Measurements from ENCODE around the gene FREM2. TPM values are rescaled to one million over a fixed set of nuclear protein-coding genes. Genes with fewer than 3 reads are reported as not detected.

FREM2 gene
- total RNA-seq, 3 donors from 2014 or later (not counting 1 experiment from before 2014, with no cell fraction given): not detected

- Mint-ChIP-seq H3K27ac (no peak overlapping the region), H3K9me3 (peaks cover 0 to 2% of the 10 kb centered on the region in 2 donors), H3K4me3 (no peak overlapping the region), H3K4me1 (no peaks in the 10 kb centered on the region), H3K27me3 (ENCODE audit: low read depth in 2 of 2) (no peaks in the 10 kb centered on the region), H3K36me3 (no peaks in the 10 kb centered on the region)
- no peaks in the 10 kb centered on the region for H3K4me1 ChIP-seq (ENCODE audit: control insufficient read depth, insufficient read depth, low read length)
- TF ChIP-seq CTCF (IDR thresholded peaks at IDR 0.05): no peak
- no peaks in the 10 kb centered on the region for H3K27me3 ChIP-seq (ENCODE audit: control insufficient read depth, insufficient read depth, low read length)
- no peaks in the 10 kb centered on the region for H3K36me3 ChIP-seq (ENCODE audit: control insufficient read depth, insufficient read depth, low read length)
- DNase-seq (no peak), ATAC-seq (no peak)
- 78% methylated on average over 2 of the region's 2 CpGs for WGBS (ENCODE audit: insufficient coverage)
- H3K4me3 ChIP-seq (ENCODE audit: low read length): no peak overlapping the region
- no peak overlapping the region for H3K27ac ChIP-seq (ENCODE audit: low read length)
- intact Hi-C loops (cut with micrococcal nuclease): no loop called here
- H3K9me3 ChIP-seq (ENCODE audit: control insufficient read depth, insufficient read depth, low read length): no peaks in the 10 kb centered on the region
These were observed 211.6 kb downstream of the FREM2 start for GRCh38 chr13:38898481-38898880.

GRCh38 chr13:38899571-38899970, 212.7 kb downstream of the FREM2 start:
- Histone ChIP-seq H3K27me3 (ENCODE audit: control insufficient read depth, insufficient read depth, low read length) (no peaks in the 10 kb centered on the region), H3K4me1 (ENCODE audit: control insufficient read depth, insufficient read depth, low read length) (no peaks in the 10 kb centered on the region), H3K36me3 (ENCODE audit: control insufficient read depth, insufficient read depth, low read length) (no peaks in the 10 kb centered on the region), H3K9me3 (ENCODE audit: control insufficient read depth, insufficient read depth, low read length) (no peaks in the 10 kb centered on the region), H3K4me3 (ENCODE audit: low read length) (no peak overlapping the region), H3K27ac (ENCODE audit: low read length) (no peak overlapping the region)
- peaks cover 0 to 2% of the 10 kb centered on the region in 2 donors for H3K9me3 Mint-ChIP-seq
- no peaks in the 10 kb centered on the region for H3K36me3 Mint-ChIP-seq
- TF ChIP-seq CTCF (IDR thresholded peaks at IDR 0.05): no peak
- no peak for DNase-seq
- H3K27ac Mint-ChIP-seq: no peak overlapping the region
- ATAC-seq: no peak
- 81% methylated on average over 4 of the region's 4 CpGs for WGBS (ENCODE audit: insufficient coverage)
- no peaks in the 10 kb centered on the region for H3K4me1 Mint-ChIP-seq
- H3K27me3 Mint-ChIP-seq (ENCODE audit: low read depth in 2 of 2): no peaks in the 10 kb centered on the region
- intact Hi-C loops (cut with micrococcal nuclease): no loop called here
- no peak overlapping the region for H3K4me3 Mint-ChIP-seq

GRCh38 chr13:38900188-38900587, 213.3 kb downstream of the FREM2 start:
- no peaks in the 10 kb centered on the region for H3K27me3 Mint-ChIP-seq (ENCODE audit: low read depth in 2 of 2)
- no peaks in the 10 kb centered on the region for H3K4me1 ChIP-seq (ENCODE audit: control insufficient read depth, insufficient read depth, low read length)
- H3K4me3 Mint-ChIP-seq: no peak overlapping the region
- 67% methylated on average over 3 of the region's 3 CpGs for WGBS (ENCODE audit: insufficient coverage)
- intact Hi-C loops (cut with micrococcal nuclease): no loop called here
- H3K27ac ChIP-seq (ENCODE audit: low read length): no peak overlapping the region
- H3K27ac Mint-ChIP-seq: no peak overlapping the region
- no peak for ATAC-seq
- no peak for TF ChIP-seq CTCF (IDR thresholded peaks at IDR 0.05)
- H3K4me3 ChIP-seq (ENCODE audit: low read length): no peak overlapping the region
- H3K36me3 ChIP-seq (ENCODE audit: control insufficient read depth, insufficient read depth, low read length): no peaks in the 10 kb centered on the region
- no peaks in the 10 kb centered on the region for H3K36me3 Mint-ChIP-seq
- no peaks in the 10 kb centered on the region for H3K9me3 ChIP-seq (ENCODE audit: control insufficient read depth, insufficient read depth, low read length)
- H3K9me3 Mint-ChIP-seq: peaks cover 0 to 2% of the 10 kb centered on the region in 2 donors
- no peaks in the 10 kb centered on the region for H3K27me3 ChIP-seq (ENCODE audit: control insufficient read depth, insufficient read depth, low read length)
- H3K4me1 Mint-ChIP-seq: no peaks in the 10 kb centered on the region
- DNase-seq: no peak

- H3K9me3 Mint-ChIP-seq: peaks cover 0 to 4% of the 10 kb centered on the region in 2 donors
- no peaks in the 10 kb centered on the region for H3K9me3 ChIP-seq (ENCODE audit: control insufficient read depth, insufficient read depth, low read length)
- no peaks in the 10 kb centered on the region for H3K27me3 ChIP-seq (ENCODE audit: control insufficient read depth, insufficient read depth, low read length)
- no peak for ATAC-seq
- H3K36me3 Mint-ChIP-seq: no peaks in the 10 kb centered on the region
- H3K4me1 ChIP-seq (ENCODE audit: control insufficient read depth, insufficient read depth, low read length): no peaks in the 10 kb centered on the region
- 70% methylated on average over 1 of the region's 1 CpG for WGBS (ENCODE audit: insufficient coverage)
- intact Hi-C loops (cut with micrococcal nuclease): no loop called here
- no peak for TF ChIP-seq CTCF (IDR thresholded peaks at IDR 0.05)
- H3K27ac Mint-ChIP-seq: no peak overlapping the region
- H3K27ac ChIP-seq (ENCODE audit: low read length): no peak overlapping the region
- H3K4me3 Mint-ChIP-seq: no peak overlapping the region
- no peak for DNase-seq
- H3K4me3 ChIP-seq (ENCODE audit: low read length): no peak overlapping the region
- H3K36me3 ChIP-seq (ENCODE audit: control insufficient read depth, insufficient read depth, low read length): no peaks in the 10 kb centered on the region
- H3K4me1 Mint-ChIP-seq: no peaks in the 10 kb centered on the region
- peaks cover 0 to 4% of the 10 kb centered on the region in 2 donors for H3K27me3 Mint-ChIP-seq (ENCODE audit: low read depth in 2 of 2)
These were observed 215.7 kb downstream of the FREM2 start for GRCh38 chr13:38902551-38902950.

Data from natural killer cell (primary cell).